Stomach (tissue), 4 donors: ENCODE results near the gene KMT5C.

Experiments used
- CTCF ChIP-seq, 7 experiments: fragments of 450-650 bp in 4 of 7; fragments of 200-600 bp in 3 of 7; sonication (generic) in 3 of 7; IDR thresholded peaks; one replicate each; pipeline ENCODE4 v1.5.1; 2016 to 2019; ENCODE audit warnings: antibody characterized with exemption in 7 of 7, control low read depth in 2 of 7, mild to moderate bottlenecking in 1 of 7
- POLR2A ChIP-seq, 4 donors: fragments of 450-650 bp; IDR thresholded peaks; one replicate each; pipeline ENCODE4 v1.6.1; 2016; ENCODE audit warnings: antibody characterized with exemption in 4 of 4, control low read depth in 2 of 4, mild to moderate bottlenecking in 1 of 4, moderate library complexity in 1 of 4
- POLR2AphosphoS5 ChIP-seq, 3 donors: sonication (generic); formaldehyde crosslinking; IDR thresholded peaks; one replicate each; pipeline ENCODE4 v1.6.1; 2016; ENCODE audit warnings: antibody characterized with exemption in 3 of 3

- TF ChIP-seq POLR2A (IDR thresholded peaks at IDR 0.05) (no peak), CTCF (IDR thresholded peaks at IDR 0.05) (no peak), POLR2AphosphoS5 (IDR thresholded peaks at IDR 0.05) (no peak)
Observed at GRCh38 chr19:55354698-55355212, 15.1 kb downstream of the KMT5C start, which contains the start of gene COX6B2.
